ENCODE data around the gene SDR42E2. TPM values are rescaled to one million over a fixed set of nuclear protein-coding genes. Genes with fewer than 3 reads are reported as not detected.

The SDR42E2 gene
- polyA plus RNA-seq, 1 donor from 2014 or later: not detected

- Histone ChIP-seq H3F3A (ENCODE audit: insufficient read depth, low read length, poor library complexity, severe bottlenecking) (no peaks in the 10 kb centered on the region), H3K36me3 (ENCODE audit: insufficient read depth, low read length) (no peaks in the 10 kb centered on the region), H3K27ac (ENCODE audit: low read length) (no peak overlapping the region), H4K20me1 (ENCODE audit: insufficient read depth) (no peaks in the 10 kb centered on the region), H3K27me3 (ENCODE audit: insufficient read depth, low read depth, low read length) (no peaks in the 10 kb centered on the region), H3K4me2 (ENCODE audit: low read length) (no peak overlapping the region), H3K9me3 (ENCODE audit: low read length) (no peaks in the 10 kb centered on the region), H2AFZ (ENCODE audit: low read depth, low read length) (no peak overlapping the region), H3K79me2 (replicated peaks; ENCODE audit: insufficient read depth, low read length) (no peaks in the 10 kb centered on the region), H3K9me2 (ENCODE audit: insufficient read depth, low read length) (no peaks in the 10 kb centered on the region), H3K9ac (ENCODE audit: low read length) (no peak overlapping the region), H3K4me3 (ENCODE audit: low read length) (no peak overlapping the region)
- TF ChIP-seq EZH2 (IDR thresholded peaks at IDR 0.05; ENCODE audit: borderline replicate concordance, insufficient read depth, low read length, poor library complexity, severe bottlenecking) (no peak), REST (IDR thresholded peaks at IDR 0.05; ENCODE audit: borderline replicate concordance) (no peak), TAF1 (IDR thresholded peaks at IDR 0.05; ENCODE audit: low read depth) (no peak), SMC3 (conservative IDR thresholded peaks at IDR 0.05; ENCODE audit: poor library complexity) (no peak), POLR2AphosphoS5 (IDR thresholded peaks at IDR 0.05) (no peak), EP300 (conservative IDR thresholded peaks at IDR 0.05; ENCODE audit: poor library complexity, severe bottlenecking) (no peak), RAD21 (conservative IDR thresholded peaks at IDR 0.05) (no peak), CTCF (IDR thresholded peaks at IDR 0.05; ENCODE audit: poor library complexity, severe bottlenecking) (no peak), MXI1 (conservative IDR thresholded peaks at IDR 0.05; ENCODE audit: poor library complexity, severe bottlenecking) (no peak)
These were observed 38.4 kb upstream of the SDR42E2 start for GRCh38 chr16:22123759-22124490.

GRCh38 chr16:22124583-22125284, 37.6 kb upstream of the SDR42E2 start:
- H3K4me2 ChIP-seq (ENCODE audit: low read length): no peak overlapping the region
- H3K9ac ChIP-seq (ENCODE audit: low read length): no peak overlapping the region
- no peak overlapping the region for H2AFZ ChIP-seq (ENCODE audit: low read depth, low read length)
- H3F3A ChIP-seq (ENCODE audit: insufficient read depth, low read length, poor library complexity, severe bottlenecking): no peaks in the 10 kb centered on the region
- H3K27ac ChIP-seq (ENCODE audit: low read length): no peak overlapping the region
- TF ChIP-seq TAF1 (IDR thresholded peaks at IDR 0.05; ENCODE audit: low read depth): no peak
- TF ChIP-seq SMC3 (conservative IDR thresholded peaks at IDR 0.05; ENCODE audit: poor library complexity): no peak
- TF ChIP-seq RAD21 (conservative IDR thresholded peaks at IDR 0.05): no peak
- no peak for TF ChIP-seq REST (IDR thresholded peaks at IDR 0.05; ENCODE audit: borderline replicate concordance)
- no peak for TF ChIP-seq CTCF (IDR thresholded peaks at IDR 0.05; ENCODE audit: poor library complexity, severe bottlenecking)
- no peak for TF ChIP-seq POLR2AphosphoS5 (IDR thresholded peaks at IDR 0.05)
- no peak for TF ChIP-seq EZH2 (IDR thresholded peaks at IDR 0.05; ENCODE audit: borderline replicate concordance, insufficient read depth, low read length, poor library complexity, severe bottlenecking)
- no peaks in the 10 kb centered on the region for H3K9me2 ChIP-seq (ENCODE audit: insufficient read depth, low read length)
- H4K20me1 ChIP-seq (ENCODE audit: insufficient read depth): no peaks in the 10 kb centered on the region
- no peaks in the 10 kb centered on the region for H3K27me3 ChIP-seq (ENCODE audit: insufficient read depth, low read depth, low read length)
- H3K79me2 ChIP-seq (replicated peaks; ENCODE audit: insufficient read depth, low read length): no peaks in the 10 kb centered on the region
- no peaks in the 10 kb centered on the region for H3K36me3 ChIP-seq (ENCODE audit: insufficient read depth, low read length)
- no peaks in the 10 kb centered on the region for H3K9me3 ChIP-seq (ENCODE audit: low read length)
- H3K4me3 ChIP-seq (ENCODE audit: low read length): no peak overlapping the region

All from neural cell (in vitro differentiated cells).